Naive thymus-derived CD4-positive, alpha-beta T cell (primary cell): Measurements from ENCODE around the gene ALOX12. TPM values are rescaled to one million over a fixed set of nuclear protein-coding genes. Genes with fewer than 3 reads are reported as not detected.

Experiments
- ATAC-seq: fragments of 150-1000 bp; cut with Tn5 transposase; 2 replicates; pipeline ENCODE4 v1.10.0; 2021; ENCODE audit warnings: mild to moderate bottlenecking, moderate library complexity
- CTCF ChIA-PET: fragments of 350-600 bp; sonication (Branson Sonifier 250); formaldehyde crosslinking; loops from one replicate; lab custom pipeline; 2021; ENCODE audit warnings: antibody characterized with exemption; lab: Charles Lee
- POLR2A ChIA-PET: fragments of 350-600 bp; sonication (Branson Sonifier 250); formaldehyde crosslinking; loops from one replicate; lab custom pipeline; 2021; ENCODE audit warnings: antibody characterized with exemption, inconsistent platforms; lab: Charles Lee
- DNase-seq, 9 donors: peaks; one replicate each; pipeline versions ENCODE4 v3.0.0 to v3.0.0-alpha.2; 2020 to 2022; ENCODE audit warnings: mixed read lengths in 1 of 9
- H3K27ac ChIP-seq: one replicate; pipeline ENCODE4 v1.7.0; 2013; ENCODE audit warnings: mild to moderate bottlenecking, low read depth, low read length, moderate library complexity
- H3K27me3 ChIP-seq, 2 donors: one replicate each; pipeline ENCODE4 v1.7.0; 2013; ENCODE audit warnings: low read length in 2 of 2, mild to moderate bottlenecking in 2 of 2, moderate library complexity in 2 of 2; ENCODE audit not compliant: control insufficient read depth in 2 of 2, insufficient read depth in 2 of 2
- H3K36me3 ChIP-seq, 3 experiments: 1 replicate in 2 of 3; 2 replicates in 1 of 3; pipeline ENCODE4 v1.7.0; 2013; ENCODE audit warnings: low read length in 3 of 3, mild to moderate bottlenecking in 3 of 3, moderate library complexity in 1 of 3; ENCODE audit not compliant: insufficient read depth in 3 of 3, control insufficient read depth in 2 of 3
- H3K4me1 ChIP-seq, 2 donors: one replicate each; pipeline ENCODE4 v1.7.0; 2013; ENCODE audit warnings: low read length in 2 of 2, mild to moderate bottlenecking in 2 of 2, moderate library complexity in 1 of 2; ENCODE audit not compliant: control insufficient read depth in 2 of 2, insufficient read depth in 2 of 2
- H3K4me3 ChIP-seq: 2 replicates; pipeline ENCODE4 v1.7.0; 2013; ENCODE audit warnings: mild to moderate bottlenecking, low read length
- H3K9me3 ChIP-seq, 3 experiments: 1 replicate in 2 of 3; 2 replicates in 1 of 3; pipeline ENCODE4 v1.7.0; 2013; ENCODE audit warnings: low read length in 3 of 3; ENCODE audit not compliant: control insufficient read depth in 2 of 3
- H3K27ac Mint-ChIP-seq, 9 donors: one replicate each; pipeline ENCODE4 v1.8.0; 2020 to 2022; ENCODE audit warnings: mixed read lengths in 9 of 9, mild to moderate bottlenecking in 8 of 9, moderate library complexity in 5 of 9, inconsistent platforms in 2 of 9
- H3K27me3 Mint-ChIP-seq, 5 donors: one replicate each; pipeline ENCODE4 v1.8.0; 2021 to 2022; ENCODE audit warnings: mixed read lengths in 5 of 5, mild to moderate bottlenecking in 1 of 5
- H3K36me3 Mint-ChIP-seq, 5 donors: one replicate each; pipeline ENCODE4 v1.8.0; 2020 to 2022; ENCODE audit warnings: mixed read lengths in 5 of 5, mild to moderate bottlenecking in 3 of 5, inconsistent platforms in 1 of 5
- H3K4me1 Mint-ChIP-seq, 7 donors: one replicate each; pipeline ENCODE4 v1.8.0; 2020 to 2022; ENCODE audit warnings: mixed read lengths in 7 of 7, mild to moderate bottlenecking in 3 of 7, inconsistent platforms in 1 of 7
- H3K4me3 Mint-ChIP-seq, 10 donors: one replicate each; pipeline ENCODE4 v1.8.0; 2020 to 2022; ENCODE audit warnings: mild to moderate bottlenecking in 10 of 10, mixed read lengths in 10 of 10, moderate library complexity in 6 of 10, inconsistent platforms in 2 of 10
- H3K9me3 Mint-ChIP-seq, 11 donors: one replicate each; pipeline ENCODE4 v1.8.0; 2020 to 2022; ENCODE audit warnings: mixed read lengths in 11 of 11, mild to moderate bottlenecking in 4 of 11, inconsistent platforms in 1 of 11, moderate library complexity in 1 of 11
- intact Hi-C, 2 donors: fragments of 100-400 bp; cut with micrococcal nuclease; formaldehyde crosslinking; loops; one replicate each; pipeline ENCODE4 v1.15.1; 2023
- polyA plus RNA-seq, 2 donors: library from polyadenylated mRNA; unstranded; fragments of 300-500 nt; fragmentation: Illumina TruSeq; gene quantifications; one replicate each; pipeline ENCODE4 v1.2.3, GENCODE V29; 2021
- total RNA-seq, 6 experiments: library from RNA in 5 of 6; stranded (reverse) in 5 of 6; gene quantifications; 1 replicate in 5 of 6; 2 replicates in 1 of 6; pipeline ENCODE4 v1.2.3 and lab custom pipeline; 2021 to 2026

ALOX12 gene
- total and polyA plus RNA-seq, 7 experiments from 2014 or later, result 0.08 to 1.0 (median 0.48) TPM; not detected in 4

DNA sequence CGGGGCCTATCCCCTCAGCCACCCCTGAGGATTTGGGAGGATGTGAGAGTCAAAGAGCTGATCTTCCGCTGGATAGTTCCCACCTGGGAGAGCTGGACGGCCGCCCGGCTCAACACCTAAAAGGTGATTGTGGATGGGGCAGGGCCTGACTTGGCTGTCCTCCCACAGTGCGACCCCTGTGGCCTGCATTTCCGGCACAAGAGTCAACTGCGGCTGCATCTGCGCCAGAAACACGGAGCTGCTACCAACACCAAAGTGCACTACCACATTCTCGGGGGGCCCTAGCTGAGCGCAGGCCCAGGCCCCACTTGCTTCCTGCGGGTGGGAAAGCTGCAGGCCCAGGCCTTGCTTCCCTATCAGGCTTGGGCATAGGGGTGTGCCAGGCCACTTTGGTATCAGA is 31.5 kb downstream of the ALOX12 start:
- Histone ChIP-seq H3K36me3 (no peaks in the 10 kb centered on the region), H3K27me3 (no peaks in the 10 kb centered on the region), H3K4me3 (no peak overlapping the region), H3K4me1 (peaks cover 33 to 34% of the 10 kb centered on the region in 2 donors), H3K27ac (no peak overlapping the region), H3K9me3 (no peaks in the 10 kb centered on the region)
- Mint-ChIP-seq H3K9me3 (no peaks in the 10 kb centered on the region), H3K4me1 (peaks cover 34 to 62% (median 50%) of the 10 kb centered on the region in 7 donors), H3K36me3 (peaks cover 0 to 10% (median 0%) of the 10 kb centered on the region in 5 donors), H3K27me3 (no peaks in the 10 kb centered on the region), H3K4me3 (no peak overlapping the region), H3K27ac (peak overlapping the region in 1 of 9 donors; percentile 37)
- ChIA-PET POLR2A (interaction anchor here (0.8 to 1.5 kb wide), 2 partner anchors 9 to 408 kb away, joined by 4 to 5 read pairs; partner anchors contain the start of genes SLC16A13 and TMEM102), CTCF (no interaction called here)
- ATAC-seq (no peak), DNase-seq (no peak)
- intact Hi-C loops, result loop anchor here in 1 of 2 donors (10.0 kb wide), 1 partner anchor 547 kb away; the partner anchor contains the start of gene CD68

DNA sequence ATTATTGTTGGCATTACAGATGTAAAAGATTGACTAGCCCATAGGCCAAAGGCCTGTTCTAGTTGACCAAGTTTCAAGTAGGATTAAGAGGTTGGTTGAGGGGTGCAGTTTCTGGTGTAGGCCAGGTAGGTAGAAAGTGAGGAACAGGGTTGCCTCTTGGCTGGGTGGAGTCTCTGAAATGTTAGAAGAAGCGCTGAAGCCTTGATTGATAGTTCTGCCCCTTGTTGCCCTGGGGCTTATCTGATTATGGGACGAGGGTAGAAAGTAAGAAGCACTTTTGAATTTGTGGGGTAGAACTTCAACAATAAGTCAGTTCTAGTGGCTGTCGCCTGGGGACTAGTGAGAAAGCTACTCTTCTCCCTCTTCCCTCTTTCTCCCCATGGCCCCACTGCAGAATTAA is 33.2 kb downstream of the ALOX12 start:
- DNase-seq (no peak), ATAC-seq (no peak)
- H3K4me3 Mint-ChIP-seq, result peak overlapping the region; percentile 5 to 84 (median 78)
- Histone ChIP-seq H3K9me3 (no peaks in the 10 kb centered on the region), H3K27ac (no peak overlapping the region), H3K36me3 (no peaks in the 10 kb centered on the region), H3K4me3 (peak overlapping the region; percentile 24), H3K4me1 (peaks cover 28 to 29% of the 10 kb centered on the region in 2 donors), H3K27me3 (no peaks in the 10 kb centered on the region)
- CTCF ChIA-PET, result no interaction called here
- no peaks in the 10 kb centered on the region for H3K27me3 Mint-ChIP-seq
- peaks cover 32 to 64% (median 48%) of the 10 kb centered on the region in 7 donors for H3K4me1 Mint-ChIP-seq
- H3K9me3 Mint-ChIP-seq, result peaks cover 0 to 1% (median 0%) of the 10 kb centered on the region in 11 donors
- peak overlapping the region; percentile 84 to 94 (median 90) for H3K27ac Mint-ChIP-seq
- intact Hi-C loops, result loop anchor here in 1 of 2 donors (10.0 kb wide), 1 partner anchor 546 kb away; the partner anchor contains the start of gene CD68
- POLR2A ChIA-PET, result interaction anchor here (0.6 kb wide), 1 partner anchor 540 kb away, joined by 3 read pairs; no protein-coding TSS in a partner anchor
- H3K36me3 Mint-ChIP-seq, result peaks cover 0 to 13% (median 0%) of the 10 kb centered on the region in 5 donors

DNA sequence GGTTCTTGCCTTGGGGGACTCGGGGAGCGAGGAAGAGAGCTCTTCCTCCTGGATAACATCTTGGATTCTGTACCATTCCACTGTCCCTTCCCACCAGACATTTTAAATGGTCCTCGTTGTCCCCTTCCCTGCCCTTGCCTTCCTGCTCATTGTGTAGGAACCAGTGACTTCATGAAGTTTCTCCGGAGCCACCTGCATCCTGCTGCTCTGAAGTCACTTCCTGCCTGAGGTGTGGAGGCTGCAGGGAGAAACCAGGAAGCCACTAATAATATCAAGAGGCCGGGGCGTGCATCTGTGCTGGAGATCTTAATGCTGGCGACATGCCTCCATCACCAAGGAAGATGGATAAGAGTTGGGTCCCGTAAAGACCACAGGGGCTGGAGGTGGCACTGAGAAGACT is 33.8 kb downstream of the ALOX12 start:
- no peaks in the 10 kb centered on the region for H3K36me3 ChIP-seq
- POLR2A ChIA-PET, result interaction anchor here (0.7 kb wide), 1 partner anchor 16 kb away, joined by 3 read pairs; no protein-coding TSS in a partner anchor
- intact Hi-C loops, result loop anchor here in 1 of 2 donors (10.0 kb wide), 1 partner anchor 545 kb away; the partner anchor contains the start of gene CD68
- peak overlapping the region; percentile 67 to 84 (median 78) for H3K4me3 Mint-ChIP-seq
- peaks cover 32 to 33% of the 10 kb centered on the region in 2 donors for H3K4me1 ChIP-seq
- CTCF ChIA-PET, result no interaction called here
- H3K27ac ChIP-seq, result peak overlapping the region; percentile 59
- peak overlapping the region; percentile 84 to 94 (median 90) for H3K27ac Mint-ChIP-seq
- peaks cover 0 to 1% (median 0%) of the 10 kb centered on the region in 11 donors for H3K9me3 Mint-ChIP-seq
- ATAC-seq, result peak; percentile 37
- H3K36me3 Mint-ChIP-seq, result peaks cover 0 to 13% (median 0%) of the 10 kb centered on the region in 5 donors
- peaks cover 36 to 67% (median 50%) of the 10 kb centered on the region in 7 donors for H3K4me1 Mint-ChIP-seq
- H3K4me3 ChIP-seq, result peak overlapping the region; percentile 24
- no peaks in the 10 kb centered on the region for H3K9me3 ChIP-seq
- H3K27me3 Mint-ChIP-seq, result no peaks in the 10 kb centered on the region
- H3K27me3 ChIP-seq, result no peaks in the 10 kb centered on the region
- peak in 7 of 9 donors; percentile 31 to 51 (median 44) for DNase-seq

DNA sequence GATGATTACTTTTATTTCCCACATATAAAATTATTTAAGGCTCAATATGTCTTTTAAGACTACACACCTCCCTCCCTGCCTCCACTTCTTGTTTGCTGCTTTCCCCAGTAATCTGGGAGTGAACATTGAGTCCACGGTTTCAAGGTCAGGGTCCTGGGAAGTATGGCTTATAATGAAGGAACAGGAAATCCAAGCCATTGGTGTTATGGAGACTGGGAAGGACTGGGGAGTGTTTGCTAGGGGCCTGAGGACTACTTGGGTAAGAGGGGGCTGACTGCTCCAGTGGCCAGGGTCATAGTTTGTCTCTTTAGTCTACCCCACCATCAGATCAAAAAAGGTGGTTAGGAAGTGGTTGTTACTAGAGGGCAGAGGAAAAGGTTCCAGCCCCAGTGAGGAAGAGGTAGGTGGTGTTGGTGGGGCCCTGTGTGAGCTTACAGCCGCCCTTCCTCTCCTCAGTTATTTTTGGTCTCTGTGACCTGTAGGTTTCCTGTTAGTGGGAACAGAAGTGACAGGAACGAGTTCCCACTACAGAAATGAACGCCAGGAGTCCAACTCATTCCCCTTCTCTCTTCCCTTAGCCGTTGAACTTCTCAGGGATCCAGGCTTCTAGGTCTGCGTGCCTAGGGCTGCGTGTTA is 39.2 kb downstream of the ALOX12 start:
- peak overlapping the region; percentile 89 to 95 (median 93) for H3K4me3 Mint-ChIP-seq
- H3K4me1 Mint-ChIP-seq, result peaks cover 46 to 83% (median 63%) of the 10 kb centered on the region in 7 donors
- CTCF ChIA-PET, result interaction anchor here (0.6 to 3.7 kb wide), 9 partner anchors 11 to 1781 kb away, joined by 3 to 33 read pairs (median 4); partner anchors contain the start of gene SLC2A4

DNA sequence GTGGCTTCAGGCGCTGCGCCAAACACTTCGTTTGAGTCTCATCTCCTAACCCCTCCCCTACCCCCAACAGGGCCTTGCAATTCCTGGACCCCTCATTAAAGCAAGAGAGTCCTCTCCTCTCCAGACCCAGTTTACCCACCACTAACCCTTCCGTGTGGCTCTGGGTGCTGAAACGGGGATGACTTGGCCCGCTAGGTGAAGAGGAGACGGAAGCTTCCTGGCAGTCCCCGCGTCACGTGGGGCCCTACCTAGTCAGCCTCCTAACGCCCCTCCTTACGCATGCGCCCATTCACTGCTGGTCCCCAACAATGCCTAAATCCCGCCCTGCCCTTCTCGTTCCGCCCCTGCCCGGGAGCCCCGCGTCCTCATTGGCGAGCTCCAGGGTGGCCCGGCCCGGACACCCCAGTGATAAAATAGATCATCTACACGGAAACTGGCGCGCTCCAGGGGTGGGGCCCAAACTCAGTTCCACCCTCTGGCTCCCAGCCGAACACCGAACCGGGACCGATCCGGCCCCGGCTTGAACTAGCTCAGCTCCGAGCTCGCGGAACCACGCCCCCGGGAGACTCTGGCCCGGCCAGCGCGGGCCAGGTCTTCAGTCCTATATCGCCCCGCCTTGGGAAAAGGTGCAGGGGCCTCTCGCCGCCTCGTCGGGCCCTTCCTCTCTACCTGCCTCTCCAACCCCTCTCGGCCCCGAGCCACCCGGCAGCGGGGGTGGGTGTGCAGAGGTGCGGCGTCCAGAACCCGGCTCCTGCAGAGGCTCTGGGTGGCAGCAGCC is 39.9 kb downstream of the ALOX12 start, which contains the start of gene SLC16A13:
SLC16A13 (plus strand) TSS at position 425 of the 778 bp plus-strand sequence. CDS start 368 bp downstream, outside the sequence.
- Mint-ChIP-seq H3K9me3 (peaks cover 0 to 1% (median 0%) of the 10 kb centered on the region in 11 donors), H3K36me3 (peaks cover 0 to 8% (median 0%) of the 10 kb centered on the region in 5 donors), H3K4me1 (peaks cover 39 to 80% (median 58%) of the 10 kb centered on the region in 7 donors), H3K4me3 (peak within 1 kb of the TSS; percentile 89 to 95 (median 93)), H3K27ac (peak within 1 kb of the TSS; percentile 96 to 99 (median 98)), H3K27me3 (no peaks in the 10 kb centered on the region)
- Histone ChIP-seq H3K36me3 (no peaks in the 10 kb centered on the region), H3K9me3 (no peaks in the 10 kb centered on the region), H3K27me3 (no peaks in the 10 kb centered on the region), H3K4me3 (peak within 1 kb of the TSS; percentile 67), H3K27ac (peak within 1 kb of the TSS; percentile 94), H3K4me1 (peaks cover 26 to 36% of the 10 kb centered on the region in 2 donors)
- ATAC-seq, result peak; percentile 95
- ChIA-PET POLR2A (interaction anchor here (0.6 to 2.2 kb wide), 27 partner anchors 8 to 799 kb away, joined by 3 to 50 read pairs (median 4); partner anchors contain the start of genes ATP1B2, BCL6B, DVL2 and GABARAP), CTCF (interaction anchor here (0.6 to 3.7 kb wide), 11 partner anchors 11 to 1781 kb away, joined by 3 to 33 read pairs (median 4); partner anchors contain the start of gene SLC2A4)
- intact Hi-C loops, result loop anchor here (1.0 to 5.0 kb wide), 8 partner anchors 10 to 652 kb away; partner anchors contain the start of genes BCL6B (in 2 of the 2), EIF5A (in 2 of the 2), GABARAP (in 1 of the 2) and POLR2A (in 1 of the 2)
- DNase-seq, result peak; percentile 87 to 99 (median 97)

More for the DNA sequence above, 39.2 kb downstream of the ALOX12 start:
- Histone ChIP-seq H3K27ac (peak overlapping the region; percentile 94), H3K4me3 (peak overlapping the region; percentile 67), H3K4me1 (peaks cover 33 to 39% of the 10 kb centered on the region in 2 donors), H3K9me3 (no peaks in the 10 kb centered on the region), H3K36me3 (no peaks in the 10 kb centered on the region), H3K27me3 (no peaks in the 10 kb centered on the region)
- POLR2A ChIA-PET, result interaction anchor here (0.6 to 2.2 kb wide), 20 partner anchors 8 to 800 kb away, joined by 3 to 50 read pairs (median 5); partner anchors contain the start of genes BCL6B, GABARAP, MPDU1 and NEURL4
- peaks cover 0 to 8% (median 0%) of the 10 kb centered on the region in 5 donors for H3K36me3 Mint-ChIP-seq
- H3K27me3 Mint-ChIP-seq, result no peaks in the 10 kb centered on the region
- H3K9me3 Mint-ChIP-seq, result peaks cover 0 to 1% (median 0%) of the 10 kb centered on the region in 11 donors
- ATAC-seq, result peak; percentile 41
- intact Hi-C loops, result loop anchor here (1.0 to 5.0 kb wide), 7 partner anchors 11 to 652 kb away; partner anchors contain the start of genes BCL6B (in 2 of the 2), EIF5A (in 2 of the 2), GABARAP (in 1 of the 2) and POLR2A (in 1 of the 2)
- H3K27ac Mint-ChIP-seq, result peak overlapping the region; percentile 96 to 99 (median 98)
- DNase-seq, result peak in 5 of 9 donors; percentile 47 to 60 (median 51)
